Left colon (tissue), 2 donors: ENCODE data around the gene APPL2. TPM values are rescaled to one million over a fixed set of nuclear protein-coding genes. Genes with fewer than 3 reads are reported as not detected.
A peak's percentile ranks its signal among the peaks of the same experiment; 100 is the strongest.

Experiments used
- ATAC-seq: fragments of 200-7000 bp; cut with Tn5 transposase; one replicate; pipeline ENCODE4 v1.9.1; 2020; ENCODE audit warnings: mild to moderate bottlenecking, moderate library complexity
- DNase-seq, 2 donors: peaks; one replicate each; pipeline ENCODE4 v3.0.0-alpha.2; 2020
- intact Hi-C, 2 donors: fragments of 100-400 bp; cut with DNase I in 1 of 2; cut with micrococcal nuclease in 1 of 2; formaldehyde crosslinking; loops; one replicate each; pipeline versions ENCODE4 v1.11.2 to v1.14.0; 2022; cut with DNase I, micrococcal nuclease
- long read RNA-seq: library from polyadenylated mRNA; unstranded; transcript quantifications from one replicate; pipeline ENCODE4 v2.0.0, GENCODE V29; 2021
- total RNA-seq, 2 donors: library from RNA; stranded (reverse); fragmentation: NEBNext Ultra II Directional; extraction: Animal tissue kit (Norgen Biotek cat#: 25700); gene quantifications; one replicate each; pipeline ENCODE4 v1.2.1, GENCODE V29; 2021
- donor health status: DM: no; HTN: no; CAD: no.
- donor health status: DM: yes; HTN: yes; CAD: no.

APPL2 gene
- 100 to 1,000 TPM; 136 to 179 TPM for total RNA-seq
- long read RNA-seq, transcript APPL2-213 (21 exons, 2,190 nt): minor isoform, 9 of 582 reads
- long read RNA-seq, transcript APPL2-201 (21 exons, 3,239 nt): major isoform, 357 of 582 reads
- long read RNA-seq, partial matches to known transcripts: 34 of 582 reads
- long read RNA-seq, other reads (novel, unspliced or antisense): 180 of 582 reads

- intact Hi-C loops: no loop called here
- DNase-seq (peak; percentile 92 to 93), ATAC-seq (peak; percentile 81)
These were observed at the start of gene APPL2 for GRCh38 chr12:105235732-105236476. Gene APPL2, minus strand, starts transcription at chr12:105236174. Its CDS starts 162 bp downstream, at chr12:105236012.

GRCh38 chr12:105285378-105285777, 49.4 kb upstream of the APPL2 start:
- ATAC-seq (no peak), DNase-seq (no peak)
- intact Hi-C loops: no loop called here

GRCh38 chr12:105281694-105282049, 45.7 kb upstream of the APPL2 start:
- no peak for DNase-seq
- intact Hi-C loops: no loop called here
- ATAC-seq: peak; percentile 79

- intact Hi-C loops: no loop called here
- DNase-seq (peak in 1 of 2 donors; percentile 12), ATAC-seq (no peak)
These were observed 45.2 kb upstream of the APPL2 start for GRCh38 chr12:105280966-105281693.

- DNase-seq: peak in 1 of 2 donors; percentile 31
These were observed 43.6 kb upstream of the APPL2 start for GRCh38 chr12:105279460-105280056.

GRCh38 chr12:105278043-105278697, 42.2 kb upstream of the APPL2 start:
- no peak for DNase-seq
- intact Hi-C loops: no loop called here
- ATAC-seq: peak; percentile 77

More at GRCh38 chr12:105279460-105280056, 43.6 kb upstream of the APPL2 start:
- intact Hi-C loops: no loop called here
- peak; percentile 71 for ATAC-seq

GRCh38 chr12:105275997-105276733, 40.2 kb upstream of the APPL2 start:
- DNase-seq (no peak), ATAC-seq (no peak)
- intact Hi-C loops: no loop called here

GRCh38 chr12:105274571-105274970, 38.6 kb upstream of the APPL2 start:
- intact Hi-C loops: no loop called here
- DNase-seq (no peak), ATAC-seq (no peak)

- intact Hi-C loops: no loop called here
- DNase-seq (no peak), ATAC-seq (no peak)
These were observed 37.6 kb upstream of the APPL2 start for GRCh38 chr12:105273601-105274000.

GRCh38 chr12:105272814-105273416, 36.9 kb upstream of the APPL2 start:
- DNase-seq (no peak), ATAC-seq (no peak)
- intact Hi-C loops: no loop called here

- intact Hi-C loops: no loop called here
- DNase-seq (no peak), ATAC-seq (no peak)
These were observed 36.2 kb upstream of the APPL2 start for GRCh38 chr12:105272152-105272551.

GRCh38 chr12:105271364-105271763, 35.4 kb upstream of the APPL2 start:
- intact Hi-C loops: no loop called here
- ATAC-seq (no peak), DNase-seq (no peak)

GRCh38 chr12:105270671-105271255, 34.8 kb upstream of the APPL2 start:
- DNase-seq (no peak), ATAC-seq (no peak)
- intact Hi-C loops: no loop called here

GRCh38 chr12:105267711-105268110, 31.7 kb upstream of the APPL2 start:
- no peak for DNase-seq
- intact Hi-C loops: no loop called here
- ATAC-seq: no peak

GRCh38 chr12:105264771-105265170, 28.8 kb upstream of the APPL2 start:
- no peak for ATAC-seq
- no peak for DNase-seq

GRCh38 chr12:105262461-105263184, 26.6 kb upstream of the APPL2 start:
- DNase-seq: no peak
- intact Hi-C loops: no loop called here
- ATAC-seq: no peak

More at GRCh38 chr12:105264771-105265170, 28.8 kb upstream of the APPL2 start:
- intact Hi-C loops: no loop called here

- intact Hi-C loops: no loop called here
- no peak for ATAC-seq
- DNase-seq: no peak
These were observed 25.0 kb upstream of the APPL2 start for GRCh38 chr12:105261010-105261409.
